HG03139 (cell line): ENCODE measurements around the gene RFPL3.
"Not testable (repeated sequence)": the region's sequence is repeated elsewhere in the genome, so short reads cannot be mapped to it uniquely, and the experiment has no call there.

ENCODE experiments used
- ATAC-seq: cut with Tn5 transposase; IDR thresholded peaks from one replicate; pipeline ENCODE4 v1.9.1; 2021; ENCODE audit not compliant: unreplicated experiment

The RFPL3 gene

GRCh38 chr22:32357567-32357966 lies at the start of gene RFPL3:
RFPL3 (plus strand) TSS chr22:32357867; CDS start chr22:32358072, 205 bp downstream.
- ATAC-seq: not testable (repeated sequence)

- ATAC-seq: no peak
Observed at GRCh38 chr22:32308191-32308590, 49.5 kb upstream of the RFPL3 start.

DNA sequence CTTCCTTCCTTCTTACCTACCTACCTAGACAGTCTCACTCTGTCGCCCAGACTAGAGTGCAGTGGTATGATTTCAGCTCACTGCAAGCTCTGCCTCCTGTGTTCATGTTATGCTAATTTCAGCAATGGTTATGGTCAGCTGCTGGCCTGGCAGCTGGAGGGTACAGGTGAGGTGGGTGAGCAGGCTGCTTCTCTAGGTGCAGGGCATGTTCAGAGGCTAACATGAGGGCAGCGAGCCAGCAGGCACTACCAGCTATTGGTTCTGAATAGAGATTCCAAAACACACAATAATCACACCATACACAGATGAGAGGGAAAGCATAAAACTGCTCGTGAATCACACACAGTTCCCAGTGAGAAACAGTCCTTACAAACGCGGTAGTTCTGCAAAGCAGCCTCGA lies 48.7 kb upstream of the RFPL3 start:
- no peak for ATAC-seq

DNA sequence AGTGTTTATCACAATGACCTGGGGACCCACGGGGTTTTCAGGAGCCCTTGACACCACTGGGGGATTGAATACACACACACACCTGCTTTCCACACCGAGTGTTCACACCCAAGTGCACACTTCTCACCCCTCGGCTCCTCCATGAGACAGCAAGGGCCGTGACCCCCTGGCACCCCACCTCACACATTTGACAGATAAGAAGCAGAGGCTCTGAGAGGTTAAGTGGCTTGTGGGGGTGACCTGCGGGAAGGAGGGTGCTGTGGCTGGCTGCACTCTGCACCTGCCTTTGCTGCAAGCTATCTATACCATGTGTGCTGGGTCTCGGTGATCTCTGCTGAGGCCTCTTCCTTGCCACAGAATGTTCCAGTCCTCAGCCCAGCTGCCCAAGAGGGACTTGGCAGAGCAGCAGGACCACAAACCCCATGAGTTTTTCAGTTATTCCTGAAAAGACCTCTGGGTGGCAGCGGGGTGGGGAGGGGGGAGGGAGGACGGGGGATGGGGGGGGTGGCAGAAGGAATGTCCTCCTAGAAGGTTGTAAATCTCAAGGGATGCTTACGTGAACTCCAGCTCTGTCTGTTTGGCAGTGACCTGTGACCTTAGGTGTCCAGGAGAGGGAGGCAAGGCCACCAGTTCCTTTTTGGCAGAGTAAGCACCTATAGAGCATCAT lies 47.9 kb upstream of the RFPL3 start:
- no peak for ATAC-seq

GRCh38 chr22:32310777-32311176 lies 46.9 kb upstream of the RFPL3 start:
- ATAC-seq: no peak

DNA sequence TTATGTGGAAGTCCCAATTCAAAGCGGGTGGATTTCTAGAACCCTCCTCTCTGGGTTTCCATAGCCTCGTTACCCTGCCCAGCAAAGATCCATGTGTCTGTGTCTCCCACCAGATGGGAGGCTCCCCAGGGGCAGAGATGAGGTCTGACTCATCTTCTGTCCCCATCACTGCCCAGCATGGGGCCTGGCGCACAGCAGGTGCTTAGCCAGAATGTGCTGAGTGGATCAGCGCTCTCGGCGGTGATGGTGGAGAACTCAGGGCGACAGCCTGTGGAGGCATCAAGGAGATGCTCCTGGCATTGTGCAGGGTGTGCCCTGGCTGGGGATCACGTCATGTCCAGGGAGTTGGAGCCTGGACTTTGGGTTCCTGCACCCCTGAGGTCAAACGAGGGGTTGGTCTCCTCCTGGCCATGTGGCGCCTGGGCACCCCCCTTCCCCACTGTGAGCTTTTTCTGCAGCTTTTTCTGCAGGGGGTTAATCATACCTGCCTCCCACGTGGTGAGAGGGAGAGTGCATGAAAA lies 46.1 kb upstream of the RFPL3 start:
- ATAC-seq: no peak

DNA sequence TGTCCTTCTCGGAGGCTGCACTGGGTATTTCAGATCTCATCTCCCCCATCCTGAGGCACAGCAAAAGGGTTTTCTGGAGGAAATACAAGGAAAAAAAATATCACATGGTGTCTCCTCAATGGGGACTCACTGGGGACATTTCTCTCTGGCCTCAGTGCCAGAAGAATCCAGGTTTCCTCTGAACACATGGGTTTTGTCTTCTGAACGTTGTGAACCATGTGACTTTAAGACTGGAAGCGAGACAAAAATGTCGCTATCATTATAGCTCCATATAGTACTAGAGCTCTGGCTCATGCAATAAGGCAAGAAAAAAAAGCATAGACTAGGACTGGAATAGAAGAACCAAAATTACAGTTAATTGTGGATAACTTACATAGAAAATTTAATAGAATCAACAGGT lies 44.9 kb upstream of the RFPL3 start:
- no peak for ATAC-seq

DNA sequence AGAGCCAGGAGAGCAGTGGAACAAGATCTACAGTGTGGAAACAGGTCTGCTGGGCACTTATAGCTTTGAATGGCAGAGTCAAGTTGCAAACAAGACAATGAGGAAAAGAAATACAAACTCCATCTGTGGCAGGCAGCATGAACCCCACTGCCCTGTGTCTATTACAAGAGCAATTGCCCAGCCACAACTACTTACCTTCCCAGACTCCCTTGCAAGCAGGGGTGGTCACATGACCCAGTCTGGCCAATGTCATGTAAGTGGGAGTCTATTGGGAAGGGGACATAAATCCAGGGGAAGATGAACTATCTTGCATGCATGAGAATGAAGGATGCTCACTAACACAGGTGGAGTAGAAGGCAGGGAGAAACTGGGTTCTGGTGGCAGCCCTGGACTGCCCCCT lies 44.1 kb upstream of the RFPL3 start:
- no peak for ATAC-seq

GRCh38 chr22:32317524-32317923 lies 40.1 kb upstream of the RFPL3 start:
- ATAC-seq: no peak

- no peak for ATAC-seq
Observed at GRCh38 chr22:32318361-32318760, 39.3 kb upstream of the RFPL3 start.

DNA sequence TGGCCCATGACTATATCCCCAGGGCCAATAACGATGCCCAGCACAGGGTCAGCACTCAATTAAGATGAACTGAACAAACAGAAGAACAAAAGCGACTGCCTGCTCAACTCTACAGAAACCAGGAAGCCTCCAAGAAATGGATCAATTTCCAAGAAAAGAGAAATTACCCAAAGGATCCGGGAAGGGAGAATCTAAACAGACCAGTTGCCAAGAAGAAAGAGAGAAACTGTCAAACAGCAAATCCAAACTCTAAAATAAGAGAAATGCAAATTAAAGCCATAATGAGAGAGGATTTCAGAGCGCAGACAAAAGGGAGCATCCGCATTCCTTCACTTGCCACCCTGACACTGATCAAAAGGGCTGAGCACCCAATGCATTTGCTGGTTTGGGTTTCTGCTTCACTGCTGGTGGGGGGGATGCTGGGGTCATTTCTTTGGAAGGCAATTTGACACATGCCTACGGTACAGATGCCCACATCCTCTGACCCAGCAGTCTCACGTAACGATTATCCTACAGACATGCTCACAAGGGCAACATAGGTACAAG lies 37.7 kb upstream of the RFPL3 start:
- ATAC-seq: no peak

DNA sequence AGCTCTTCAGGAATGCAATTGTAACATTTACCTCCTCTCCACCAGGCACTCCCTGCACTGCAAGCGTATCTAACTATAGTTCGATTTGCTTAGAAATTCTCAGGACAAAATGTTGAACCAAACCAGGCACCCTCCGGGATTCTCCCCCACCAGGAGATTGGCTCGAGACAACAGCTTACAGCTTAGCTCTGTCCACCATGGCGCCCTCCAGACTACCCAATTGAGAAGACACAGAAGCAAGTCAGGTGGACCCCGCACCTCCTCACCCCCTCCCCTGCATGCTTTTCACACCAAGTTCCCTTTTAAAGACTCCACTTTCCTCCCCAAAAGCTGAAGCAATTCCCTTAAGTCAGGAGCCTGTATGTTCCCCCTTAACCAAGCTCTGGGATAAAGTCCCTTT lies 34.7 kb upstream of the RFPL3 start:
- no peak for ATAC-seq

DNA sequence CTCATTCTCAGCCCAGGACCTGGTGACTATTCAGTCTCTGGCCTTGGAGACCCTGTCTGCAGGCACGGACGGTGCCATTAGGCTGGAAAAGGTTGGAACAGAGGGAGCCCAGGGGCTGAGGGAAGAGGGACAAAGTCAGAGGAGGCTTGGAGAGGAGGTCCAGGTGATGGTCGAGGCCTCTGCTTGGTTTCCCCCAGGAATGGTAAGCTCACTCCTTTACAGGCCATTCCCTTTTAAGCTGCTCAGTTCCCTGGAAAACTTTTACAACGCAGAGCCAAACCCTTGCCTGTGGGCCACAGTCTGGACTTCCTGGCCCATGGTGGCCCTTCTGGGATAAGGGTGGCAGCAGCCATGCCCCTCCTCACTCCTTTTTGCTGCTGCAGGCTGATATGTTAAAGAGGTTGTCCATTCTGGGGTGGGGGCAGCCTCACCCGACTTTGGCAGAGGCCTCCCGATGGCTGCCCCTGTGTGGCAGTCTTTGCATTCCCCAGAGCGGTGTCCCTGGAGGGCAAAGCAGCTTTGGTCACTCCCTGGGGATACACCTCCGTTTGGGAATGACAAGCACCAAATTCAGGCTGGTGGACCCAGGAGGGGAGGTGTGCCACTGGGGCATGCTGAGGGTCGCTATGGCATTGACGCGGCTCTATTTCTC lies 34.0 kb upstream of the RFPL3 start:
- ATAC-seq: no peak

DNA sequence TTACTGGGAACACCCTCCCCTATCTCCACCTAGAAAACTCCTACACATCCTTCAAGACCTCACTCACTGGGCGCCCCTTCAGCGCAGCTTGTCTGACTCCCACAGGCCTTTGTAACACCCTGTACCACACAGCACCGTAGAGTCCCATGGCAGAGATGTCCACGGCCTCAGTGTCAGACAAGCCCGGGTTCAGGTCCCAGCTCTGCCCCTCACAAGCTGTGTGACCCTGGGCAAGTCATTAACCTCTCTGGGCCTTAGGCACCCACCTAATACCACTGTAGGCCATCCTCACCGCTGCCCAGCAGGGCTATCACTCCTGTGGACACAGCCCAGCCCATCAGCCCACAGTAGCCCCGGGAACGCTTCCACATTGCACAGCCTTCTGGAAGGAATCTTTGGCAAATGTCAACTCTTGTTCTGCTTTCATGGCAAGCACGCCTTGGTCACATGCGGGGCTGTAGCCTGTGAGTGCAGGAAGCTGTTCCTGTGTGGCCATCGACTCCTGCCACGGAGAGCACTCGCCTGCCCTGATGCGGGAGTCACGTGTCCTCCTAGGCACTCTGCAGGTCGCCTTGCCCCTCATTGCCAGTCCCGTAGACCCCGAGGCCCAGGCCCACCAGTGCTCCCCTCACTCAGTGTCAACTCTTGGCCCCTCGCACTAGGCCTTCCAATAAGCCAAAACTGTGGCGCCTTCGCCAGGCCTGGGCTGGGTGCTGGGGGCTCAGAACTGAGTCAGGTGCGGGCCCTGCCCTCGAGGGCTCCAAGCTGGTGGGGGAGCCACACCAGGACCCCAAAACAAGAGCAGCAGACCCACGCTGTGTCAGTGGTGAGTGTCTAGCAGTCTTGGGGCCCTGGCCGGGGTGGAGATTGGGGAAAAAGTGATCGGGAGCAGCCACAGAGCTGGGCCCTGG lies 32.9 kb upstream of the RFPL3 start:
- no peak for ATAC-seq

DNA sequence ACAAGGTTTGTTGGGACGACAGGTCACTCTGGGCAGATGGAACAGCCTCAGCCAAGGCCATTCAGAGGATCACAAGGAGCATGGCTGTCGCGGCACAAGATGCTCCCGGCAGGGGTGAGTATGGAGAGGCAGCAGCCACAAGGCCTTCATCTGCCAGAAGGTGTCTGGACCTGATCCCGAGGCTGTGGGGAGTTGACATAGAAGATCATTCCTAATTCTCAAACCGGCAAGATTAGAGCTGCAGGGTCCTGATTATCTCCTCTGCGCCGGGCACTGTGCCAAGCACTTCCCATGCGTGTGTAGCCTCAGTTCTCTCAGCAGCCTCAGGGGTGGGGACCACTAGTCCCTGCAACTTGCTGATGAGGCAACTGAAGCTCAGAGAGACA lies 32.3 kb upstream of the RFPL3 start:
- no peak for ATAC-seq

- no peak for ATAC-seq
Observed at GRCh38 chr22:32325811-32326237, 31.8 kb upstream of the RFPL3 start.

- no peak for ATAC-seq
Observed at GRCh38 chr22:32326647-32327046, 31.0 kb upstream of the RFPL3 start.

DNA sequence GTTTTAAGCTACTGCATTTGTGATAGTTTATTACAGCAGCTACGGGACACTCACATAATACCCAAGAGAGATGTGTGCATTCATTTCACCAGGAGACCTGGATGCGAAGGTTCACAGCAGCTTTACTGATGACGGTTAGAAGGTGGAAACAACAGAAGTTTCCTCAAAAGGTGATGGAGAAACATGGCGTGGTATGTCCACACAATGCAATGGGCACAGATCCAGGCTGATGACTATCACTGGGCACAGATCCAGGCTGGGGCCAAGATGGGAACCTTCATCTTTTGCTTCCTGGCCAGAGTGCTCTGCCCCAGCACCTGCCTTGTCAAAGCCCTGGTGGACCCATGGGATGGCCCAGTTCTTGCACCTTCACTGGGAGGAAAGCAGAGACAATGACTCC lies 30.6 kb upstream of the RFPL3 start:
- no peak for ATAC-seq

DNA sequence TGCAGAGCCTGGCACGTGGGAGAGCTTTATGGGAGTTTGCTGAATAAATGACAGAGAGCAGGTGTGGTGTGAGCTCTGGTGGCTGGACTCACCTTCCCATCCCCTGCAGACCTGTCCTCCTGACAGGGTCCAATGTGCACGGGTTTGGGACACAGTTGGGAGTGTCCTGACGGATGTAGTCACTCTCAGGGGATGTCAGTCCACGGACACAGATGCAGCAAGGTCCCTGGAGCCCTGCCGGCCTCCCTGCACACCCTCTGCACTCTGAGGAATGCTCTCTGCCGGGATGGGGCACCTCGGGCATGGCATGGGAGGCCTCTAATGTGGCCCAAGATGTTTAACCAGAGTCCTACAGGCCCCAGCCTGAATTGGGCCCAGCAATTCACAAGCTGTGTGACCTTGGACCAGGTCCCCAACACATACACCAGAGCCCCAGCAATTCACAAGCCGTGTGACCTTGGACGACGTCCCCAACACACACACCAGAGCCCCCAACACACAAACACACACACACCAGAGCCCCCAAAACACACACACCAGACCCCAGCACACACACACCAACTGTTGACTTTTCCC lies 30.0 kb upstream of the RFPL3 start:
- ATAC-seq: no peak

GRCh38 chr22:32328306-32329201 lies 29.1 kb upstream of the RFPL3 start:
- ATAC-seq: no peak
